ENCODE measurements around the gene DCP1B. TPM values are rescaled to one million over a fixed set of nuclear protein-coding genes. Genes with fewer than 3 reads are reported as not detected.

Gene DCP1B
- total RNA-seq, 3 donors from 2014 or later (not counting 1 experiment from before 2014, with no cell fraction given): 4.7 to 8.5 (median 7.5) TPM

DNA sequence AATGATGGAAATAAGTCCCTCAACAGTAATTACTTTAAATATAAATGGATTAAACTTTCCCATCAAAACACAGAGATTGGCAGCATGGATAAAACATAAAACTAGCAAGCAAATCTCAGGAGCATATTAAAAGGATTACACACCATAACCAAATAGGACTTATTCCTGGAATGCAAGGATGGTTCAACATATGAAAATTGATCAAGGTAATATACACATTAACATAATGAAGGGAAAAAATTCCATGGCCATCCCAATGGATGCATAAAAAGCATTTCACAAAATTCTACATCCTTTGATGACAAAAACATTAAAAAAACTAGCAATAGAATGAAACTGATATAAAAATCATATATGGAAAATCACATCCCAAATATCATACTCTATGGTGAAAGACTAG lies 99.4 kb downstream of the DCP1B start:
- no peaks in the 10 kb centered on the region for H3K36me3 ChIP-seq (ENCODE audit: control insufficient read depth, insufficient read depth, low read length)
- peaks cover 4% of the 10 kb centered on the region for H3K9me3 ChIP-seq (ENCODE audit: control insufficient read depth, insufficient read depth, low read length)
- Mint-ChIP-seq H3K4me1 (peaks cover 5 to 12% of the 10 kb centered on the region in 2 donors), H3K27me3 (ENCODE audit: low read depth in 2 of 2) (peaks cover 25 to 53% of the 10 kb centered on the region in 2 donors), H3K36me3 (peaks cover 43% of the 10 kb centered on the region), H3K9me3 (peaks cover 7 to 15% of the 10 kb centered on the region in 2 donors), H3K27ac (no peak overlapping the region), H3K4me3 (no peak overlapping the region)
- DNase-seq (no peak), ATAC-seq (no peak)
- no peak overlapping the region for H3K27ac ChIP-seq (ENCODE audit: low read length)
- peaks cover 4% of the 10 kb centered on the region for H3K27me3 ChIP-seq (ENCODE audit: control insufficient read depth, insufficient read depth, low read length)
- TF ChIP-seq, protein P1, sequence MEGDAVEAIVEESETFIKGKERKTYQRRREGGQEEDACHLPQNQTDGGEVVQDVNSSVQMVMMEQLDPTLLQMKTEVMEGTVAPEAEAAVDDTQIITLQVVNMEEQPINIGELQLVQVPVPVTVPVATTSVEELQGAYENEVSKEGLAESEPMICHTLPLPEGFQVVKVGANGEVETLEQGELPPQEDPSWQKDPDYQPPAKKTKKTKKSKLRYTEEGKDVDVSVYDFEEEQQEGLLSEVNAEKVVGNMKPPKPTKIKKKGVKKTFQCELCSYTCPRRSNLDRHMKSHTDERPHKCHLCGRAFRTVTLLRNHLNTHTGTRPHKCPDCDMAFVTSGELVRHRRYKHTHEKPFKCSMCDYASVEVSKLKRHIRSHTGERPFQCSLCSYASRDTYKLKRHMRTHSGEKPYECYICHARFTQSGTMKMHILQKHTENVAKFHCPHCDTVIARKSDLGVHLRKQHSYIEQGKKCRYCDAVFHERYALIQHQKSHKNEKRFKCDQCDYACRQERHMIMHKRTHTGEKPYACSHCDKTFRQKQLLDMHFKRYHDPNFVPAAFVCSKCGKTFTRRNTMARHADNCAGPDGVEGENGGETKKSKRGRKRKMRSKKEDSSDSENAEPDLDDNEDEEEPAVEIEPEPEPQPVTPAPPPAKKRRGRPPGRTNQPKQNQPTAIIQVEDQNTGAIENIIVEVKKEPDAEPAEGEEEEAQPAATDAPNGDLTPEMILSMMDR (IDR thresholded peaks at IDR 0.05): no peak
- intact Hi-C loops (cut with micrococcal nuclease): no loop called here
- no peak overlapping the region for H3K4me3 ChIP-seq (ENCODE audit: low read length)
- H3K4me1 ChIP-seq (ENCODE audit: control insufficient read depth, insufficient read depth, low read length): peaks cover 9% of the 10 kb centered on the region

- Histone ChIP-seq H3K36me3 (ENCODE audit: control insufficient read depth, insufficient read depth, low read length) (no peaks in the 10 kb centered on the region), H3K9me3 (ENCODE audit: control insufficient read depth, insufficient read depth, low read length) (no peaks in the 10 kb centered on the region), H3K27me3 (ENCODE audit: control insufficient read depth, insufficient read depth, low read length) (peaks cover 4% of the 10 kb centered on the region), H3K4me1 (ENCODE audit: control insufficient read depth, insufficient read depth, low read length) (no peaks in the 10 kb centered on the region), H3K4me3 (ENCODE audit: low read length) (no peak overlapping the region), H3K27ac (ENCODE audit: low read length) (no peak overlapping the region)
- Mint-ChIP-seq H3K4me1 (no peaks in the 10 kb centered on the region), H3K27me3 (ENCODE audit: low read depth in 2 of 2) (peaks cover 26 to 74% of the 10 kb centered on the region in 2 donors), H3K27ac (no peak overlapping the region), H3K36me3 (peaks cover 14% of the 10 kb centered on the region), H3K9me3 (peaks cover 2 to 6% of the 10 kb centered on the region in 2 donors), H3K4me3 (no peak overlapping the region)
- TF ChIP-seq, protein P1 (IDR thresholded peaks at IDR 0.05): no peak
- intact Hi-C loops (cut with micrococcal nuclease): no loop called here
- no peak for DNase-seq
- whole genome bisulfite sequencing (ENCODE audit: insufficient coverage): 91% methylated on average over 5 of the region's 5 CpGs
- no peak for ATAC-seq
These were observed 107.3 kb downstream of the DCP1B start for GRCh38 chr12:1896964-1897363.

Other genes with a start within 250 kb of the DCP1B start
- not detected for gene LRTM2, start 183.9 kb downstream of the DCP1B start, total RNA-seq
- 10 to 100 TPM; 26.5 to 49.6 (median 34.9) TPM for gene CACNA2D4, start 85.8 kb downstream of the DCP1B start, total RNA-seq
- under 1 TPM; 0.07 to 0.35 (median 0.08) TPM for gene CACNA1C, start 48.5 kb upstream of the DCP1B start, total RNA-seq

Measured in natural killer cell (primary cell).